ENCODE data around the gene KCNC3.
A peak's percentile ranks its signal among the peaks of the same experiment; 100 is the strongest.

The KCNC3 gene

GRCh38 chr19:50329146-50329925 is at the start of gene KCNC3:
Gene KCNC3, minus strand, starts transcription at chr19:50329377. Its CDS starts 295 bp downstream, at chr19:50329082.
- DNase-seq (ENCODE audit: low spot score): peak; percentile 99

- no peak for DNase-seq (ENCODE audit: low spot score)
Observed at GRCh38 chr19:50378863-50379236, 49.7 kb upstream of the KCNC3 start.

GRCh38 chr19:50378169-50378862 is 49.1 kb upstream of the KCNC3 start:
- no peak for DNase-seq (ENCODE audit: low spot score)

GRCh38 chr19:50377517-50377916 is 48.3 kb upstream of the KCNC3 start:
- no peak for DNase-seq (ENCODE audit: low spot score)

- DNase-seq (ENCODE audit: low spot score): no peak
Observed at GRCh38 chr19:50377051-50377461, 47.9 kb upstream of the KCNC3 start.

- DNase-seq (ENCODE audit: low spot score): peak; percentile 92
Observed at GRCh38 chr19:50376166-50377050, 47.2 kb upstream of the KCNC3 start, which contains the start of gene NR1H2. Gene NR1H2, plus strand, starts transcription at chr19:50376457. Its CDS starts 1,149 bp downstream, at chr19:50377606.

GRCh38 chr19:50371914-50372475 is 42.8 kb upstream of the KCNC3 start:
- no peak for DNase-seq (ENCODE audit: low spot score)

GRCh38 chr19:50368649-50369570 is 39.7 kb upstream of the KCNC3 start:
- DNase-seq (ENCODE audit: low spot score): peak; percentile 93

- DNase-seq (ENCODE audit: low spot score): no peak
Observed at GRCh38 chr19:50365434-50366306, 36.5 kb upstream of the KCNC3 start, which contains the start of gene NAPSA. Gene NAPSA, minus strand, starts transcription at chr19:50365639. Its CDS starts 18 bp downstream, at chr19:50365621.

GRCh38 chr19:50362656-50363424 is 33.7 kb upstream of the KCNC3 start:
- DNase-seq (ENCODE audit: low spot score): no peak

GRCh38 chr19:50362030-50362412 is 32.8 kb upstream of the KCNC3 start:
- DNase-seq (ENCODE audit: low spot score): no peak

- DNase-seq (ENCODE audit: low spot score): peak; percentile 23
Observed at GRCh38 chr19:50361290-50362029, 32.3 kb upstream of the KCNC3 start.

- DNase-seq (ENCODE audit: low spot score): no peak
Observed at GRCh38 chr19:50359328-50359818, 30.2 kb upstream of the KCNC3 start.

- peak; percentile 97 for DNase-seq (ENCODE audit: low spot score)
Observed at GRCh38 chr19:50358483-50359327, 29.5 kb upstream of the KCNC3 start.

GRCh38 chr19:50357178-50358100 is 28.3 kb upstream of the KCNC3 start:
- DNase-seq (ENCODE audit: low spot score): peak; percentile 49

- no peak for DNase-seq (ENCODE audit: low spot score)
Observed at GRCh38 chr19:50356691-50357177, 27.6 kb upstream of the KCNC3 start.

Data from COLO829 (cell line).